ENCODE results near the gene ADGRL2. TPM values are rescaled to one million over a fixed set of nuclear protein-coding genes. Genes with fewer than 3 reads are reported as not detected.

ADGRL2 gene
- total and polyA plus RNA-seq, 11 donors = 16.9 to 82.8 (median 54.3) TPM

GRCh38 chr1:81974222-81974841 lies 173.6 kb downstream of the ADGRL2 start:
- DNase-seq (no peak), ATAC-seq (peak; percentile 78 to 92 (median 90))
- Histone ChIP-seq H3K36me3 (peaks cover 0 to 49% (median 6%) of the 10 kb centered on the region in 9 donors), H3K4me1 (peaks cover 0 to 15% (median 8%) of the 10 kb centered on the region in 12 donors), H3K27ac (no peak overlapping the region), H3K27me3 (no peaks in the 10 kb centered on the region), H3K9me3 (no peaks in the 10 kb centered on the region), H3K4me3 (no peak overlapping the region)
- intact Hi-C loops (cut with DNase I) = loop anchor here in 5 of 10 donors (10.0 kb wide), 1 partner anchor 170 kb away; the partner anchor contains the start of gene ADGRL2 (in 5 of the 5)
- no peak for TF ChIP-seq POLR2A (IDR thresholded peaks at IDR 0.05)
- TF ChIP-seq, protein P1, sequence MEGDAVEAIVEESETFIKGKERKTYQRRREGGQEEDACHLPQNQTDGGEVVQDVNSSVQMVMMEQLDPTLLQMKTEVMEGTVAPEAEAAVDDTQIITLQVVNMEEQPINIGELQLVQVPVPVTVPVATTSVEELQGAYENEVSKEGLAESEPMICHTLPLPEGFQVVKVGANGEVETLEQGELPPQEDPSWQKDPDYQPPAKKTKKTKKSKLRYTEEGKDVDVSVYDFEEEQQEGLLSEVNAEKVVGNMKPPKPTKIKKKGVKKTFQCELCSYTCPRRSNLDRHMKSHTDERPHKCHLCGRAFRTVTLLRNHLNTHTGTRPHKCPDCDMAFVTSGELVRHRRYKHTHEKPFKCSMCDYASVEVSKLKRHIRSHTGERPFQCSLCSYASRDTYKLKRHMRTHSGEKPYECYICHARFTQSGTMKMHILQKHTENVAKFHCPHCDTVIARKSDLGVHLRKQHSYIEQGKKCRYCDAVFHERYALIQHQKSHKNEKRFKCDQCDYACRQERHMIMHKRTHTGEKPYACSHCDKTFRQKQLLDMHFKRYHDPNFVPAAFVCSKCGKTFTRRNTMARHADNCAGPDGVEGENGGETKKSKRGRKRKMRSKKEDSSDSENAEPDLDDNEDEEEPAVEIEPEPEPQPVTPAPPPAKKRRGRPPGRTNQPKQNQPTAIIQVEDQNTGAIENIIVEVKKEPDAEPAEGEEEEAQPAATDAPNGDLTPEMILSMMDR (IDR thresholded peaks at IDR 0.05) = no peak
- WGBS, 4 donors = 37 to 53% (median 42%) methylated on average over 4 of the region's 4 CpGs

- Histone ChIP-seq H3K4me1 (peaks cover 0 to 15% (median 8%) of the 10 kb centered on the region in 12 donors), H3K9me3 (no peaks in the 10 kb centered on the region), H3K27ac (no peak overlapping the region), H3K27me3 (no peaks in the 10 kb centered on the region), H3K4me3 (no peak overlapping the region), H3K36me3 (peaks cover 0 to 49% (median 6%) of the 10 kb centered on the region in 9 donors)
- DNase-seq (no peak), ATAC-seq (no peak)
- intact Hi-C loops (cut with DNase I) = loop anchor here in 5 of 10 donors (10.0 kb wide), 1 partner anchor 170 kb away; the partner anchor contains the start of gene ADGRL2 (in 5 of the 5)
- TF ChIP-seq, protein P1 (IDR thresholded peaks at IDR 0.05) = no peak
- TF ChIP-seq POLR2A (IDR thresholded peaks at IDR 0.05) = no peak
- WGBS, 4 donors = 91 to 95% (median 92%) methylated on average over 3 of the region's 3 CpGs
These were observed 174.3 kb downstream of the ADGRL2 start for GRCh38 chr1:81974883-81975555.

- Histone ChIP-seq H3K4me3 (no peak overlapping the region), H3K27ac (no peak overlapping the region), H3K9me3 (no peaks in the 10 kb centered on the region), H3K4me1 (peaks cover 0 to 15% (median 8%) of the 10 kb centered on the region in 12 donors), H3K27me3 (no peaks in the 10 kb centered on the region), H3K36me3 (peaks cover 0 to 44% (median 6%) of the 10 kb centered on the region in 9 donors)
- WGBS, 4 donors = 66 to 69% (median 68%) methylated on average over 2 of the region's 2 CpGs
- ATAC-seq (no peak), DNase-seq (no peak)
- TF ChIP-seq POLR2A (IDR thresholded peaks at IDR 0.05) = no peak
- TF ChIP-seq, protein P1 (IDR thresholded peaks at IDR 0.05) = no peak
- intact Hi-C loops (cut with DNase I) = loop anchor here in 5 of 10 donors (10.0 kb wide), 1 partner anchor 172 kb away; the partner anchor contains the start of gene ADGRL2 (in 5 of the 5)
These were observed 175.8 kb downstream of the ADGRL2 start for GRCh38 chr1:81976539-81976938.

DNA sequence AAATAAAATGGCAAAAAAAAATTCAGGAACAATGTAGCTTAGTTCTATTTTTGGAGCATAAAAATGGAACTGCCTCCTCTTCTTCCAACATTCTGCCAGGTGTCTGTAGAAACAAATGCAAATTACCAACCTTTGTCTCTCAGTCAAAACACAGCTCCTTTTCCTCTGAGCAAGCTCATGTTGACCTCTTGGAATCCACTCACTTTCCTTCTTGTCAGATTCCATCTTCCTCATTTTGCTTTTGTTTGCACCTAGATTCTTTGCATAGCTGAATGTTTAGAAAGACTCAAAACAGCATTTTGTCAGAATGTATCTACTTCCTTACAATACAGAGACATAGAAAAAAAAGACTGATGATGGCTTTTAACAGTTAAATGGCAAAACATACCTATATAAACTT lies 178.2 kb downstream of the ADGRL2 start:
- Histone ChIP-seq H3K36me3 (peaks cover 0 to 47% (median 8%) of the 10 kb centered on the region in 9 donors), H3K27ac (no peak overlapping the region), H3K27me3 (no peaks in the 10 kb centered on the region), H3K4me1 (peaks cover 0 to 15% (median 8%) of the 10 kb centered on the region in 12 donors), H3K4me3 (no peak overlapping the region), H3K9me3 (no peaks in the 10 kb centered on the region)
- intact Hi-C loops (cut with DNase I) = loop anchor here in 5 of 10 donors (10.0 kb wide), 1 partner anchor 174 kb away; the partner anchor contains the start of gene ADGRL2 (in 5 of the 5)
- ATAC-seq = no peak
- TF ChIP-seq, protein P1 (IDR thresholded peaks at IDR 0.05) = no peak
- no peak for TF ChIP-seq POLR2A (IDR thresholded peaks at IDR 0.05)
- DNase-seq = no peak
